ENCODE data around the gene HDAC3.

The HDAC3 gene

DNA sequence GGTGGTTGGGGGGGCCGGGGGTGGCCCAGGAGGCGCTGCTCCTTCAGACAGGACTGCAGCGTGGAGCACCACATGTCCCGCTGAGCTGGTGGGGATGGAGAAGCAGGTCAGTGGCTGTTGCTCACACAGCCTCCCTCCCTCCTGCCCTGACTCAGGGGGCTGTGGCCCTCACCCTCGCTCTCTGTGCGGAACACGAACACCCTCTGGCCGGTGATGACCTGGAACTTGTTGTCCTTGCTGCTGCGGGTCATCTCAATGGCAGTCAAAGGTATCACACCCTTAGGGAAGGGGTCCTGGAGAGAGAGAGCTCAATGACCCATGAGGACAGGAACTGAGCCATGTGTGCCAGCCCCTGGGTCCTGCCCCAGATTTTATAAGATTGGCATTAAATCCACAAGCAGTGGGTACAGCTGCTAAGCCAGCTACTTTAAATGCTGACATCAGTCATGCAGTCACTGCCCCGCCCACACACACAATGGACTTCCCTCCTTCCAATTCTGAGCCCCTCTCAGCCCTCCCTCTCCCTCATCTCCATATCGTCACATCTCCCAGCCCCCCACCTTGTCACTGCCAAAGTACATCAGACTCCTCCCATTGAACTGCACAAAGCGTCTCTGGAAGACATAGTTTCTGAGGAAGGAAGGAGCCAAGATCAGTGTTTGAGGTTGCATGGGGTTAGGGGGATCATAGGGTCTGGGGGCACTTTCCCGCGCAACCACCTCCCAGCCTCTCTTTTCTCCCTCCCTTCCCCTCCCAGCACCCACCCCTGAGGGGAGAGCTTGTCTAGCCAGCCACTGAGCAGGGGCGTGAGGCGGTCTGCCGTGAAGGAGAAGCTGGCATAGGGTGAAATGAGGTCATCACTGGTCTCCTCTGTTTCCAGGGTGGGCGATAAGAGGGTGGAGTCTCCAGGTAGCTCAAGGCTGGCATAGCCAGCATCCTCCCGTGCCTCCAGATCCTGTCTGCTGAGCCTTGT is 36.5 kb upstream of the HDAC3 start (continued):
- TF ChIP-seq ZNF19 (tag by site-specific recombination; IDR thresholded peaks at IDR 0.05; ENCODE audit: low read depth) (no peak), ZNF138 (tag by site-specific recombination; IDR thresholded peaks at IDR 0.05; ENCODE audit: borderline replicate concordance) (no peak), ZBTB20 (tag by site-specific recombination; IDR thresholded peaks at IDR 0.05) (no peak), KLF10 (tag by site-specific recombination; IDR thresholded peaks at IDR 0.05) (no peak), REPIN1 (tag by site-specific recombination; IDR thresholded peaks at IDR 0.05; ENCODE audit: low read depth) (no peak), SP2 (tag by site-specific recombination; IDR thresholded peaks at IDR 0.05) (peak; percentile 38), ZNF560 (tag by site-specific recombination; IDR thresholded peaks at IDR 0.05; ENCODE audit: borderline replicate concordance) (no peak), ZIC2 (tag by site-specific recombination; IDR thresholded peaks at IDR 0.05) (no peak), ZBTB8A (tag by site-specific recombination; IDR thresholded peaks at IDR 0.05) (no peak), KLF9 (tag by site-specific recombination; IDR thresholded peaks at IDR 0.05; ENCODE audit: low read depth) (no peak), ZNF121 (tag by site-specific recombination; IDR thresholded peaks at IDR 0.05) (no peak), ZNF214 (tag by site-specific recombination; IDR thresholded peaks at IDR 0.05; ENCODE audit: borderline replicate concordance) (no peak), ZNF311 (tag by site-specific recombination; IDR thresholded peaks at IDR 0.05; ENCODE audit: borderline replicate concordance) (no peak), ZFP69B (tag by site-specific recombination; IDR thresholded peaks at IDR 0.05) (no peak), ZNF132 (tag by site-specific recombination; IDR thresholded peaks at IDR 0.05; ENCODE audit: borderline replicate concordance) (no peak), ZNF423 (tag by site-specific recombination; IDR thresholded peaks at IDR 0.05) (no peak), ZNF416 (tag by site-specific recombination; IDR thresholded peaks at IDR 0.05) (no peak), ZNF501 (tag by site-specific recombination; IDR thresholded peaks at IDR 0.05) (no peak), ZNF777 (tag by site-specific recombination; IDR thresholded peaks at IDR 0.05; ENCODE audit: borderline replicate concordance) (no peak), ZNF16 (tag by site-specific recombination; IDR thresholded peaks at IDR 0.05; ENCODE audit: low read depth) (no peak), ZEB2 (tag by site-specific recombination; IDR thresholded peaks at IDR 0.05) (no peak), ZNF596 (tag by site-specific recombination; IDR thresholded peaks at IDR 0.05) (no peak), ZNF433 (tag by site-specific recombination; IDR thresholded peaks at IDR 0.05; ENCODE audit: low read depth) (no peak), ZNF549 (tag by site-specific recombination; IDR thresholded peaks at IDR 0.05) (no peak), ZNF658 (tag by site-specific recombination; IDR thresholded peaks at IDR 0.05) (no peak), ZNF2 (tag by site-specific recombination; IDR thresholded peaks at IDR 0.05) (no peak), ZNF544 (tag by site-specific recombination; IDR thresholded peaks at IDR 0.05) (no peak), RBAK (tag by site-specific recombination; IDR thresholded peaks at IDR 0.05) (no peak), KLF16 (tag by site-specific recombination; IDR thresholded peaks at IDR 0.05) (no peak)
- TF ChIP-seq, protein P1, sequence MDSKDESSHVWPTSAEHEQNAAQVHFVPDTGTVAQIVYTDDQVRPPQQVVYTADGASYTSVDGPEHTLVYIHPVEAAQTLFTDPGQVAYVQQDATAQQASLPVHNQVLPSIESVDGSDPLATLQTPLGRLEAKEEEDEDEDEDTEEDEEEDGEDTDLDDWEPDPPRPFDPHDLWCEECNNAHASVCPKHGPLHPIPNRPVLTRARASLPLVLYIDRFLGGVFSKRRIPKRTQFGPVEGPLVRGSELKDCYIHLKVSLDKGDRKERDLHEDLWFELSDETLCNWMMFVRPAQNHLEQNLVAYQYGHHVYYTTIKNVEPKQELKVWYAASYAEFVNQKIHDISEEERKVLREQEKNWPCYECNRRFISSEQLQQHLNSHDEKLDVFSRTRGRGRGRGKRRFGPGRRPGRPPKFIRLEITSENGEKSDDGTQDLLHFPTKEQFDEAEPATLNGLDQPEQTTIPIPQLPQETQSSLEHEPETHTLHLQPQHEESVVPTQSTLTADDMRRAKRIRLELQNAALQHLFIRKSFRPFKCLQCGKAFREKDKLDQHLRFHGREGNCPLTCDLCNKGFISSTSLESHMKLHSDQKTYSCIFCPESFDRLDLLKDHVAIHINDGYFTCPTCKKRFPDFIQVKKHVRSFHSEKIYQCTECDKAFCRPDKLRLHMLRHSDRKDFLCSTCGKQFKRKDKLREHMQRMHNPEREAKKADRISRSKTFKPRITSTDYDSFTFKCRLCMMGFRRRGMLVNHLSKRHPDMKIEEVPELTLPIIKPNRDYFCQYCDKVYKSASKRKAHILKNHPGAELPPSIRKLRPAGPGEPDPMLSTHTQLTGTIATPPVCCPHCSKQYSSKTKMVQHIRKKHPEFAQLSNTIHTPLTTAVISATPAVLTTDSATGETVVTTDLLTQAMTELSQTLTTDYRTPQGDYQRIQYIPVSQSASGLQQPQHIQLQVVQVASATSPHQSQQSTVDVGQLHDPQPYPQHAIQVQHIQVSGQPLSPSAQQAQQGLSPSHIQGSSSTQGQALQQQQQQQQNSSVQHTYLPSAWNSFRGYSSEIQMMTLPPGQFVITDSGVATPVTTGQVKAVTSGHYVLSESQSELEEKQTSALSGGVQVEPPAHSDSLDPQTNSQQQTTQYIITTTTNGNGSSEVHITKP (tag by site-specific recombination; IDR thresholded peaks at IDR 0.05): 0 out of 2 replicates have a peak, but pooled peaks have one; percentile 11
- TF ChIP-seq, protein P2, sequence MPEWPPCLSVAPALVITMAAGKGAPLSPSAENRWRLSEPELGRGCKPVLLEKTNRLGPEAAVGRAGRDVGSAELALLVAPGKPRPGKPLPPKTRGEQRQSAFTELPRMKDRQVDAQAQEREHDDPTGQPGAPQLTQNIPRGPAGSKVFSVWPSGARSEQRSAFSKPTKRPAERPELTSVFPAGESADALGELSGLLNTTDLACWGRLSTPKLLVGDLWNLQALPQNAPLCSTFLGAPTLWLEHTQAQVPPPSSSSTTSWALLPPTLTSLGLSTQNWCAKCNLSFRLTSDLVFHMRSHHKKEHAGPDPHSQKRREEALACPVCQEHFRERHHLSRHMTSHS (tag by site-specific recombination; IDR thresholded peaks at IDR 0.05): no peak
- TF ChIP-seq, protein P3, sequence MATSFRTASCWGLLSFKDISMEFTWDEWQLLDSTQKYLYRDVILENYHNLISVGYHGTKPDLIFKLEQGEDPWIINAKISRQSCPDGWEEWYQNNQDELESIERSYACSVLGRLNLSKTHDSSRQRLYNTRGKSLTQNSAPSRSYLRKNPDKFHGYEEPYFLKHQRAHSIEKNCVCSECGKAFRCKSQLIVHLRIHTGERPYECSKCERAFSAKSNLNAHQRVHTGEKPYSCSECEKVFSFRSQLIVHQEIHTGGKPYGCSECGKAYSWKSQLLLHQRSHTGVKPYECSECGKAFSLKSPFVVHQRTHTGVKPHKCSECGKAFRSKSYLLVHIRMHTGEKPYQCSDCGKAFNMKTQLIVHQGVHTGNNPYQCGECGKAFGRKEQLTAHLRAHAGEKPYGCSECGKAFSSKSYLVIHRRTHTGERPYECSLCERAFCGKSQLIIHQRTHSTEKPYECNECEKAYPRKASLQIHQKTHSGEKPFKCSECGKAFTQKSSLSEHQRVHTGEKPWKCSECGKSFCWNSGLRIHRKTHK (tag by site-specific recombination; IDR thresholded peaks at IDR 0.05): no peak
- TF ChIP-seq, protein P4, sequence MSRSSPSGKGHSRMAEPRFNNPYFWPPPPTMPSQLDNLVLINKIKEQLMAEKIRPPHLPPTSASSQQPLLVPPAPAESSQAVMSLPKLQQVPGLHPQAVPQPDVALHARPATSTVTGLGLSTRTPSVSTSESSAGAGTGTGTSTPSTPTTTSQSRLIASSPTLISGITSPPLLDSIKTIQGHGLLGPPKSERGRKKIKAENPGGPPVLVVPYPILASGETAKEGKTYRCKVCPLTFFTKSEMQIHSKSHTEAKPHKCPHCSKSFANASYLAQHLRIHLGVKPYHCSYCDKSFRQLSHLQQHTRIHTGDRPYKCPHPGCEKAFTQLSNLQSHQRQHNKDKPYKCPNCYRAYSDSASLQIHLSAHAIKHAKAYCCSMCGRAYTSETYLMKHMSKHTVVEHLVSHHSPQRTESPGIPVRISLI (tag by site-specific recombination; IDR thresholded peaks at IDR 0.05): no peak

All from HEK293 (cell line).